HFFc6 (cell line): ENCODE measurements around the gene USH1C. TPM values are rescaled to one million over a fixed set of nuclear protein-coding genes. Genes with fewer than 3 reads are reported as not detected.
A peak's percentile ranks its signal among the peaks of the same experiment; 100 is the strongest.

ENCODE experiments used
- DNase-seq: peaks from one replicate; pipeline ENCODE4 v3.0.0-alpha.2; 2018
- H3K27ac Mint-ChIP-seq: 2 replicates; pipeline ENCODE4 v1.8.0; 2020; ENCODE audit warnings: mild to moderate bottlenecking, mixed read lengths
- H3K27me3 Mint-ChIP-seq: 2 replicates; pipeline ENCODE4 v1.8.0; 2021; ENCODE audit warnings: mild to moderate bottlenecking, moderate library complexity, mixed read lengths; ENCODE audit not compliant: insufficient read depth
- H3K36me3 Mint-ChIP-seq: 2 replicates; pipeline ENCODE4 v1.8.0; 2021; ENCODE audit warnings: low read depth, mixed read lengths
- H3K4me1 Mint-ChIP-seq: 2 replicates; pipeline ENCODE4 v1.8.0; 2020; ENCODE audit warnings: low read depth, mixed read lengths
- H3K4me3 Mint-ChIP-seq: 2 replicates; pipeline ENCODE4 v1.8.0; 2020; ENCODE audit warnings: mild to moderate bottlenecking, moderate library complexity, mixed read lengths
- H3K9me3 Mint-ChIP-seq: 2 replicates; pipeline ENCODE4 v1.8.0; 2020; ENCODE audit warnings: mild to moderate bottlenecking, mixed read lengths
- total RNA-seq, 6 experiments: library from RNA; stranded (reverse); fragmentation: NEBNext Ultra II Directional; extraction: Animal tissue kit (Norgen Biotek cat#: 25700); gene quantifications; 2 replicates in 1 of 6; 3 replicates in 5 of 6; pipeline ENCODE4 v1.2.3, GENCODE V29; 2021
- TF ChIP-seq, protein P1 (sequence below): fragments of 200-600 bp; sonication (generic); IDR thresholded peaks from 2 replicates; pipeline ENCODE4 v1.5.0; 2021; ENCODE audit warnings: antibody characterized with exemption, mild to moderate bottlenecking

The USH1C gene
- total RNA-seq, 6 experiments from 2014 or later: not detected

DNA sequence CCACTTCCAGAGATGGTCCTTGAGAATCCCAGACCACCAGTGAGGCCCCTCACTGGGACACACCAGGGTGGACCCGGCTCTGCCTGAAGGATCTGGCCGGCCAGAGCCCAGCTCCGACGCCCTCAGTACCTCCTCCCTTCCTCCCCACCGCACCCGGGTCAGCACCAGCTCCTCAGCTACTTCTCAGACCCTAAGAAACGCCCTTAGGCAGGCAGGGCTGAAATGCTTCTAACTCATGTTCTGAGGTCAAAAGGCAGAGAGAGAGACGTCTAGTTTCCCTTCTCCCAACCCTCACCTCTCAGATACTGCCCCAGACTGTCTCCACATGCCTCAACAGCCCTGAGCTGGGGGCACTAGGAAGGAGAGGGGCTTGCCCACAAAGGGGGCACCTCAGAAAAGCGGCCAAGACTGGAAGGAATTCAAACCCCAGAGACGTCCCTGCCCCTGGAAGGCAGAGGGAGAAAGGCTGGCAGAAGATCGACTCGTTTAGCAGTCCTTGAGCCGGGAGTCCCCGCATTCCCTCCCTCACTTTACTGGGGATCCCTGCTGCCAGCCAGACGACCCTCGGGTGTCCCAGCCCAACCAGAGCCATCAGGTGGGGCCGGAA is 539 bp downstream of the USH1C start:
- TF ChIP-seq, protein P1, sequence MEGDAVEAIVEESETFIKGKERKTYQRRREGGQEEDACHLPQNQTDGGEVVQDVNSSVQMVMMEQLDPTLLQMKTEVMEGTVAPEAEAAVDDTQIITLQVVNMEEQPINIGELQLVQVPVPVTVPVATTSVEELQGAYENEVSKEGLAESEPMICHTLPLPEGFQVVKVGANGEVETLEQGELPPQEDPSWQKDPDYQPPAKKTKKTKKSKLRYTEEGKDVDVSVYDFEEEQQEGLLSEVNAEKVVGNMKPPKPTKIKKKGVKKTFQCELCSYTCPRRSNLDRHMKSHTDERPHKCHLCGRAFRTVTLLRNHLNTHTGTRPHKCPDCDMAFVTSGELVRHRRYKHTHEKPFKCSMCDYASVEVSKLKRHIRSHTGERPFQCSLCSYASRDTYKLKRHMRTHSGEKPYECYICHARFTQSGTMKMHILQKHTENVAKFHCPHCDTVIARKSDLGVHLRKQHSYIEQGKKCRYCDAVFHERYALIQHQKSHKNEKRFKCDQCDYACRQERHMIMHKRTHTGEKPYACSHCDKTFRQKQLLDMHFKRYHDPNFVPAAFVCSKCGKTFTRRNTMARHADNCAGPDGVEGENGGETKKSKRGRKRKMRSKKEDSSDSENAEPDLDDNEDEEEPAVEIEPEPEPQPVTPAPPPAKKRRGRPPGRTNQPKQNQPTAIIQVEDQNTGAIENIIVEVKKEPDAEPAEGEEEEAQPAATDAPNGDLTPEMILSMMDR: no peak
- Mint-ChIP-seq H3K4me1 (no peaks in the 10 kb centered on the region), H3K36me3 (no peaks in the 10 kb centered on the region), H3K9me3 (no peaks in the 10 kb centered on the region), H3K27me3 (peaks cover 42% of the 10 kb centered on the region), H3K27ac (no peak overlapping the region), H3K4me3 (no peak overlapping the region)
- DNase-seq: no peak

DNA sequence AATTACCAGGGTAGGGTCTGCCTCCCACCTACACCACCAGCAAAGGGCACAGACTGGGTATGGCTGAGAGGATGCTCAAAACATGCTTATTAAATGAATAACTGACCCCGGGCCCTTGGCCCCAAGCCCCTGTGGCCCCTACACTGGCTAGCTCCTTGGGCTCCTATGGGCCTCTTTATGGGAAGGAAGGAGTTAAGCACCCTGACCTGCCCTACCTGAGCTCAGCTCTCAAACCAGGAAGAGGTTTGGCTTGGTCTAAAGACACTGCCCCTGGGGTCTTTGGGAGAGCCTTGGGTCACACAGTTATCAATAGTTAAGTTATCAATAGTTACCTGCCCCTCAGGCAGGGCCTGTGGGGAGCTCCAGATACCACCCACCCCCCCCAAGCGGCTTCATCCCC is 1.2 kb downstream of the USH1C start:
- Mint-ChIP-seq H3K27me3 (peaks cover 38% of the 10 kb centered on the region), H3K4me3 (no peak overlapping the region), H3K4me1 (no peaks in the 10 kb centered on the region), H3K27ac (no peak overlapping the region), H3K36me3 (no peaks in the 10 kb centered on the region), H3K9me3 (no peaks in the 10 kb centered on the region)
- TF ChIP-seq, protein P1: no peak
- no peak for DNase-seq

DNA sequence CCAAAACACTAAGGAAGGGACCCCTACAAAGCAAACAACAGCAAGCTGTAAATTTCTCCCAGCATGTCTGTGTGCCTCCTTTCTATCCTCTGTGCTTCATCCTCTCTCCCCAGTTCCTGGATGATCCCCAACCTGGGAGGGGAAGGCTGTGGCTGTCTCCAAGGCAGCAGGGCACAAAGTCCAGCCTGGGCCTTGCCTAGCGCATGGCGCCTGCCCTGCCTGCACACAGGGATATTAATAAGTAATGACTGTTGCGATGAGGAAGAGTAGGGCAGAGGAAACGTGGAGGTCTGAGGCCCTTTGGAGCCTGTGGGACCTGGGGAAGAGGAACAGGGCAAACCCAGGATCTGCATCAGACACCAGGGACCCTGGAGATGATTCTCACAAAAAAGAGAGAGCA is 2.0 kb downstream of the USH1C start:
- no peak for DNase-seq
- Mint-ChIP-seq H3K4me3 (no peak overlapping the region), H3K27me3 (peaks cover 34% of the 10 kb centered on the region), H3K36me3 (no peaks in the 10 kb centered on the region), H3K4me1 (no peaks in the 10 kb centered on the region), H3K9me3 (no peaks in the 10 kb centered on the region), H3K27ac (no peak overlapping the region)
- TF ChIP-seq, protein P1: no peak

DNA sequence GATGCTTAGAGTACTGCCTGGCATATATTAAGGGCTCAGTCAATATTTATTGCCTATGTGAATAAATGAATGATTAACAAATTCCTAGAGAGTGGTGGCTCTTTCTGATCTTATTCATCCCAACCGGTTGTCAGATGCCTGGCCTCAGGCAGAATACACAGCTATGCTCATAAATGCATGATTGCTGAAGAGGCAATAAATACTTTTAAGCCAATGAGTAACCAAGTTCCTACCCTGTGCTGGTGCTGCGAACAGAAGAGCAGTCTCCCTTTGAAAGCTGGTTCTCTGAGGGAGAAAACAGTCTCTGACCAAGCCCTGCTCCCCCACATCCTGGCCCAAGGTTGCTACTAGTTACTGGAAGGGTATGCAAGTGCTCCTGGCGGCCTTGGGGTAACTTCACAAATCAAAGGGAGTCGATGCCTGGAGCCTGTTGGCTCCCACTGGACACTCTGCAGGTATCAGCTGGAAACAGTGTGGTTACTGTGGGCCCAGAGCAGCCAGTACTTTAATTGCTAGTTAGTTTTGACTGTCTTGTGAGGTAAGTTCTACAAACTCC is 2.8 kb downstream of the USH1C start:
- H3K36me3 Mint-ChIP-seq: no peaks in the 10 kb centered on the region
- H3K27ac Mint-ChIP-seq: no peak overlapping the region
- no peaks in the 10 kb centered on the region for H3K4me1 Mint-ChIP-seq
- TF ChIP-seq, protein P1: no peak
- DNase-seq: peak; percentile 33
- H3K27me3 Mint-ChIP-seq: peaks cover 38% of the 10 kb centered on the region
- no peaks in the 10 kb centered on the region for H3K9me3 Mint-ChIP-seq
- H3K4me3 Mint-ChIP-seq: no peak overlapping the region

- Mint-ChIP-seq H3K9me3 (no peaks in the 10 kb centered on the region), H3K27me3 (peaks cover 38% of the 10 kb centered on the region), H3K4me3 (no peak overlapping the region), H3K36me3 (no peaks in the 10 kb centered on the region), H3K27ac (no peak overlapping the region), H3K4me1 (no peaks in the 10 kb centered on the region)
- TF ChIP-seq, protein P1: no peak
- no peak for DNase-seq
These were observed 3.4 kb downstream of the USH1C start for GRCh38 chr11:17540807-17541206.
